Suprapubic skin (tissue), 4 donors: ENCODE measurements around the gene AHRR. TPM values are rescaled to one million over a fixed set of nuclear protein-coding genes. Genes with fewer than 3 reads are reported as not detected.

ENCODE experiments used
- DNase-seq, 2 donors: peaks; one replicate each; pipeline ENCODE4 v3.0.0-alpha.2; 2019; ENCODE audit warnings: low spot score in 2 of 2
- H3K27ac ChIP-seq: fragments of 200-600 bp; sonication (generic); one replicate; pipeline ENCODE4 v1.5.1; 2019
- H3K27me3 ChIP-seq: fragments of 200-600 bp; sonication (generic); one replicate; pipeline ENCODE4 v1.5.1; 2019
- H3K36me3 ChIP-seq: fragments of 200-600 bp; sonication (generic); one replicate; pipeline ENCODE4 v1.5.1; 2019
- H3K4me1 ChIP-seq: fragments of 200-600 bp; sonication (generic); one replicate; pipeline ENCODE4 v1.5.1; 2019
- H3K4me3 ChIP-seq: fragments of 200-600 bp; sonication (generic); one replicate; pipeline ENCODE4 v1.5.1; 2019; ENCODE audit warnings: mild to moderate bottlenecking
- H3K9me3 ChIP-seq: fragments of 200-600 bp; sonication (generic); one replicate; pipeline ENCODE4 v1.5.1; 2019
- EP300 ChIP-seq: sonication (generic); formaldehyde crosslinking; IDR thresholded peaks from one replicate; pipeline ENCODE4 v1.6.1; 2017; ENCODE audit warnings: antibody characterized with exemption
- POLR2A ChIP-seq, 2 donors: fragments of 450-650 bp; IDR thresholded peaks; one replicate each; pipeline ENCODE4 v1.6.1; 2017; ENCODE audit warnings: antibody characterized with exemption in 2 of 2, mild to moderate bottlenecking in 2 of 2, moderate library complexity in 2 of 2
- POLR2AphosphoS5 ChIP-seq, 3 donors: sonication (generic); formaldehyde crosslinking; IDR thresholded peaks; one replicate each; pipeline ENCODE4 v1.6.1; 2017; ENCODE audit warnings: antibody characterized with exemption in 3 of 3
- WGBS: methylation state at CpG from one replicate; pipeline ENCODE4 v1.1.5; 2018; 5-methylcytosine and 5-hydroxymethylcytosine counted together
- total RNA-seq, 4 donors: library from RNA; depleted of rRNA; stranded (reverse); fragments of >200 nt; gene quantifications; one replicate each; pipeline ENCODE4 v1.1.0, GENCODE V29; 2016
- TF ChIP-seq, protein P1 (sequence below), 2 donors: fragments of 200-600 bp in 1 of 2; fragments of 450-650 bp in 1 of 2; sonication (generic) in 1 of 2; IDR thresholded peaks; one replicate each; pipeline ENCODE4 v1.5.1; 2016 to 2019; ENCODE audit warnings: antibody characterized with exemption in 2 of 2, mild to moderate bottlenecking in 1 of 2, moderate library complexity in 1 of 2

AHRR gene
- total RNA-seq, 4 donors from 2014 or later, result 3.0 to 10.7 (median 4.2) TPM

DNA sequence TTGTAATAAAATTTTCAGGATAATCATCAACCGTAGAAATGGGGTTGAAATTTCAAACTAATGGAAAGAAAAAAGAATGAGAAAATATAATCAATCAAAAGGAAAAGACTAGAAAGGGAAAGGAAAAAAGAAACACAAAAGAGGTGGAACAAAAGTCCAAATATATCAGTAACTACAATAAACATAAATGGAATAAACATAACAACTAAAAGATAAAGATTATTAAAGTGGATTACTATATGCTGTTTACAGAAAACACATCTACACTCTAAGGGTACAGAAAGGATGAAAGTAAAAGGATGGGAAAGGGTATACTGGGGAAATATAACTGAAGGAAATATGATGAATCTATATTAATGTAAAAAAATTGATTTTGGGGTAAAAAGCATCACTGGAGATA lies 43.0 kb downstream of the AHRR start:
- Histone ChIP-seq H3K36me3 (no peaks in the 10 kb centered on the region), H3K4me1 (no peaks in the 10 kb centered on the region), H3K27ac (no peak overlapping the region), H3K4me3 (no peak overlapping the region), H3K27me3 (no peaks in the 10 kb centered on the region), H3K9me3 (peaks cover 14% of the 10 kb centered on the region)
- DNase-seq, result no peak
- TF ChIP-seq, protein P1, sequence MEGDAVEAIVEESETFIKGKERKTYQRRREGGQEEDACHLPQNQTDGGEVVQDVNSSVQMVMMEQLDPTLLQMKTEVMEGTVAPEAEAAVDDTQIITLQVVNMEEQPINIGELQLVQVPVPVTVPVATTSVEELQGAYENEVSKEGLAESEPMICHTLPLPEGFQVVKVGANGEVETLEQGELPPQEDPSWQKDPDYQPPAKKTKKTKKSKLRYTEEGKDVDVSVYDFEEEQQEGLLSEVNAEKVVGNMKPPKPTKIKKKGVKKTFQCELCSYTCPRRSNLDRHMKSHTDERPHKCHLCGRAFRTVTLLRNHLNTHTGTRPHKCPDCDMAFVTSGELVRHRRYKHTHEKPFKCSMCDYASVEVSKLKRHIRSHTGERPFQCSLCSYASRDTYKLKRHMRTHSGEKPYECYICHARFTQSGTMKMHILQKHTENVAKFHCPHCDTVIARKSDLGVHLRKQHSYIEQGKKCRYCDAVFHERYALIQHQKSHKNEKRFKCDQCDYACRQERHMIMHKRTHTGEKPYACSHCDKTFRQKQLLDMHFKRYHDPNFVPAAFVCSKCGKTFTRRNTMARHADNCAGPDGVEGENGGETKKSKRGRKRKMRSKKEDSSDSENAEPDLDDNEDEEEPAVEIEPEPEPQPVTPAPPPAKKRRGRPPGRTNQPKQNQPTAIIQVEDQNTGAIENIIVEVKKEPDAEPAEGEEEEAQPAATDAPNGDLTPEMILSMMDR (IDR thresholded peaks at IDR 0.05), result no peak
- TF ChIP-seq POLR2AphosphoS5 (IDR thresholded peaks at IDR 0.05), result no peak
- no peak for TF ChIP-seq POLR2A (IDR thresholded peaks at IDR 0.05)
- TF ChIP-seq EP300, result no peak
- 93% methylated on average over 1 of the region's 1 CpG for WGBS

DNA sequence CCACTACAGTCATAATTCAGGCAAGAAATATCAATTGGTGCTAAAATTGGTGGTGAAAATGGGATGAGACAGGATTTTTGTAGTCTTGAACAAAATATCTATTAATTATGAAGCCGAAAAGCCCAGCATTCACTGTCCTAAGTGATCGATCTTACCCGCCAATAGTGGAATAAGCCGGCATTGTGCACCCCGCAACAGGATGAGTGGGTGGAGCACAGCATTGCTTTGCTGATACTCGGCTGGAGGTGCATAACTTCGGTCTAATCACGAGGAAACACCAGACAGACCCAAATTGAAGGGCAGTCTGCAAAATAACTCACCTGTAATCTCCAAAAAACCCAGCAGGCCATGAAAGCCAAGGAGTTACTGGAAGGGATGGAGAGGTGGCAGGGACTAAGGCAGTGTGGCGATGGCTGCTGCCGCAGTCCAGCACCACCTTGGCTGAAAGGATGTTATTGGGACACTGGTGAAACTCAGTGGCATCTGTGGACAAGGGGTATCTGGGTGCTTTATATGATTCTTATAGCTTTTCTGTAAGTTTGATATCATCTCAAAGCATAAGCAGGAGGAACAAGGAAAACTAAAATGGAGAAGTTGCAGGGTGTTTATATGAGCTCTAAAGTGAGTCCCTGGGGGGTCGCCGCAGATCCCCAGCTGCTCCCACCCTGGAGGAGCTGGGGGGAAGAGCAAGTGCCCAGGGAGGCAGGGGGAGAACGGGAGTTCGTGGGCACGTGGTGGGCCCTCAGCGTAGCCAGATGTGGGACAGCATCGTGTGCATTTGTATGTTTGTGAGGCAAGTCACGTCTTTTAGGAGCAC lies 45.2 kb downstream of the AHRR start:
- TF ChIP-seq POLR2A (IDR thresholded peaks at IDR 0.05) (no peak), EP300 (no peak), POLR2AphosphoS5 (IDR thresholded peaks at IDR 0.05) (no peak)
- TF ChIP-seq, protein P1 (IDR thresholded peaks at IDR 0.05), result no peak
- Histone ChIP-seq H3K4me3 (no peak overlapping the region), H3K9me3 (peaks cover 14% of the 10 kb centered on the region), H3K4me1 (no peaks in the 10 kb centered on the region), H3K27ac (no peak overlapping the region), H3K36me3 (no peaks in the 10 kb centered on the region), H3K27me3 (no peaks in the 10 kb centered on the region)
- 88% methylated on average over 18 of the region's 18 CpGs for WGBS
- DNase-seq, result peak in 1 of 2 donors; percentile 32

DNA sequence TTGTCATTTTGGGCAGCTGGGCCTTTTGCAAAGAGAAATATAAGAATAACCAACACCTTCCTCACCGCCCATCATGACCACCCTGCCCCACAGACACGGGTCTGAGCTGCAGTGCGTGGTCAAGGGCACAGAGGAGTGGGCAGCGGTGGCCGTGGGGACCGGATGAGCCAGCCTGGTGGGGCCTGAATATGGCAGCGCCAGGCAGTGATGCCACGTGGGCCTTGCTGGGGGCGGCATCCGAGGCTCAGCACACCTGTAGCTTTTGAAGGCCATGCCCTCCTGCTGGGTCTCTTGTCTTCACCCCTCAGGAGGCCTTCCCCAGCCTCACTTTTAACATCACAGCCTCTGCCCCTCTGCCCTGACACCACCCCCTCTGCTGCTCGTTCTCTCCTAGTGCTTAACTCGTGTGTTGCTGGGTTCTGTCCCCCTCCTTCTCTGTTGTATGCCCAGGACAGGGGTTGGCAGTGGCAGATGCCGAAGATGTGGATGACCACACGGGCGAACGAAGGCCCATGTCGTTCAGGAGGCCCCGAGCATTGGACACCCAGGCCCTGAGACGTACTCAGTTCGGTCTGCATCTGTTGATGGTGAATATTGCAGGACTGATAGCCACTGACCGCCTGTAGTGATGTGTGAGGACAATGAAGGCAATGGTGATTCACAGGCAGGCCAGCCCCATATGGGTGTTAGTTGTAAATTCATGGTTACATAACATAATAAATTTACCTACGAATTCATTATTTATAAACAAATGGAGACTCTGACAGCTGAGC lies 46.0 kb downstream of the AHRR start:
- Histone ChIP-seq H3K27ac (no peak overlapping the region), H3K9me3 (peaks cover 14% of the 10 kb centered on the region), H3K36me3 (no peaks in the 10 kb centered on the region), H3K4me3 (no peak overlapping the region), H3K4me1 (no peaks in the 10 kb centered on the region), H3K27me3 (no peaks in the 10 kb centered on the region)
- DNase-seq, result peak in 1 of 2 donors; percentile 54
- TF ChIP-seq EP300, result no peak
- TF ChIP-seq, protein P1 (IDR thresholded peaks at IDR 0.05), result no peak
- no peak for TF ChIP-seq POLR2AphosphoS5 (IDR thresholded peaks at IDR 0.05)
- no peak for TF ChIP-seq POLR2A (IDR thresholded peaks at IDR 0.05)
- WGBS, result 93% methylated on average over 20 of the region's 22 CpGs

DNA sequence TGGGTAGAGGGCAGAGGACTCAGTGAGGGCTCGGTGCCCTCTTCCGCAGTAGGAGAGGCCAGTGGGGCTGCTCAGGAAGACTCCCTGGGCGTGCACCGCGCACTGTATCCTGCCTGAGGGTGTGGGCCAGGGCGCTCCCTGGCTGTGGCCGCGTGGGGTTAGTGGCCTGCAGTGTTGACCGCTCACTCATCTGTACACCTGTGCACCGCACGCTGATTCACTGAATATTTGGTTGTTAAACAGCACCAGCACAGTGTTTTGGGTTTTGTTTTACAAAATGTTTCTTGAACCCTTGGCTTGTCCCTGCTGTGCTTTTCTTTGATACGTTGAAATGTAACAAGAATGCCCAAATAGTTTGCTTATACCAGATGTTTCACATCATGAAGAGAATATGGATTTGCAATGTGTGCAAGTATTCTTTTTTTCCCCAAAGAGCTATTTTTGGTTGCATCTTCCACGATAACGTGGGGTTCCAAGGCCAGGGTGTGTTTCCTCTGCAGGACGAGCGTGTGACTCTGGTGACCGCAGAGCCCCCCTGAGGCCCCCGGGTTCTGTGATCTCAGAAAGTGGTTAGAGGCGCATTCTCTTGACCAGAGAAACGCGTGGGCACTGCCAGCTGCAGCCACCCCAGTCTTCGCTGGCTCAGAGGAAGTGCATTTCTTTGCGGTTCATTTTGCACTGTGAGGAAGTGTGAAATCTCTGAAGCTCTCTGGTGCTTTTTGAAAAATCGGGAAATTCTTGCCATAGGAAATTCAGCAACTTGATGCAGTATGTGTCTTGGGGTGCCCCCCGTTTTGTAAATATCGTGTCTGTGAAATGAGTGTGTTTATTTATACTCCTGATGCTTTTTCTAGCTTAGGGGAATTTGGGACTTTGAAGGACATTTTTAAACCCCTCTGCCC lies 46.9 kb downstream of the AHRR start:
- H3K27me3 ChIP-seq, result peaks cover 4% of the 10 kb centered on the region
- DNase-seq, result peak in 1 of 2 donors; percentile 63
- H3K4me3 ChIP-seq, result no peak overlapping the region
- peaks cover 1% of the 10 kb centered on the region for H3K4me1 ChIP-seq
- peaks cover 14% of the 10 kb centered on the region for H3K9me3 ChIP-seq
- 63% methylated on average over 24 of the region's 26 CpGs for WGBS
- H3K27ac ChIP-seq, result no peak overlapping the region
- TF ChIP-seq, protein P1 (IDR thresholded peaks at IDR 0.05), result no peak
- no peak for TF ChIP-seq POLR2A (IDR thresholded peaks at IDR 0.05)
- TF ChIP-seq EP300, result no peak
- no peak for TF ChIP-seq POLR2AphosphoS5 (IDR thresholded peaks at IDR 0.05)
- no peaks in the 10 kb centered on the region for H3K36me3 ChIP-seq
